HEK293 (cell line): ENCODE data around the gene RNF144A.

ENCODE experiments used
- MYNN ChIP-seq: fragments of 450-650 bp; formaldehyde crosslinking; IDR thresholded peaks from 2 replicates; pipeline ENCODE4 v1.5.1; 2016; ENCODE audit warnings: missing biosample characterization, missing genetic modification characterization, borderline replicate concordance
- RBAK ChIP-seq: fragments of 450-650 bp; formaldehyde crosslinking; IDR thresholded peaks from 2 replicates; pipeline ENCODE4 v1.5.1; 2016; ENCODE audit warnings: missing biosample characterization, missing genetic modification characterization
- REPIN1 ChIP-seq: fragments of 450-650 bp; formaldehyde crosslinking; IDR thresholded peaks from 2 replicates; pipeline ENCODE4 v1.5.1; 2017; ENCODE audit warnings: missing biosample characterization, missing genetic modification characterization, low read depth
- SP2 ChIP-seq: fragments of 450-650 bp; formaldehyde crosslinking; IDR thresholded peaks from 2 replicates; pipeline ENCODE4 v1.5.1; 2016; ENCODE audit warnings: missing biosample characterization, missing genetic modification characterization
- YY2 ChIP-seq: fragments of 450-650 bp; formaldehyde crosslinking; IDR thresholded peaks from 2 replicates; pipeline ENCODE4 v1.5.1; 2016; ENCODE audit warnings: missing biosample characterization, missing genetic modification characterization
- ZNF302 ChIP-seq: fragments of 450-650 bp; formaldehyde crosslinking; IDR thresholded peaks from 2 replicates; pipeline ENCODE4 v1.5.1; 2016; ENCODE audit warnings: missing biosample characterization, missing genetic modification characterization, low read depth
- ZNF510 ChIP-seq: fragments of 450-650 bp; formaldehyde crosslinking; IDR thresholded peaks from 2 replicates; pipeline ENCODE4 v1.5.1; 2018; ENCODE audit warnings: mild to moderate bottlenecking, missing genetic modification characterization, missing biosample characterization; ENCODE audit not compliant: insufficient replicate concordance
- ZNF530 ChIP-seq: fragments of 450-650 bp; formaldehyde crosslinking; IDR thresholded peaks from 2 replicates; pipeline ENCODE4 v1.5.1; 2016; ENCODE audit warnings: low read depth, missing biosample characterization, missing genetic modification characterization
- ZNF785 ChIP-seq: fragments of 450-650 bp; formaldehyde crosslinking; IDR thresholded peaks from 2 replicates; pipeline ENCODE4 v1.5.1; 2016; ENCODE audit warnings: missing biosample characterization, missing genetic modification characterization
- TF ChIP-seq, protein P1 (sequence below): fragments of 450-650 bp; formaldehyde crosslinking; IDR thresholded peaks from 2 replicates; pipeline ENCODE4 v1.5.1; 2016; ENCODE audit warnings: missing biosample characterization, missing genetic modification characterization
- TF ChIP-seq, protein P2 (sequence below): fragments of 450-650 bp; formaldehyde crosslinking; IDR thresholded peaks from 2 replicates; pipeline ENCODE4 v1.5.1; 2016; ENCODE audit warnings: missing biosample characterization, missing genetic modification characterization
- TF ChIP-seq, protein P3 (sequence below): fragments of 450-650 bp; formaldehyde crosslinking; IDR thresholded peaks from 2 replicates; pipeline ENCODE4 v1.5.1; 2016; ENCODE audit warnings: missing biosample characterization, missing genetic modification characterization
- TF ChIP-seq, protein P4 (sequence below): fragments of 450-650 bp; formaldehyde crosslinking; IDR thresholded peaks from 2 replicates; pipeline ENCODE4 v1.5.1; 2016; ENCODE audit warnings: missing biosample characterization, missing genetic modification characterization

DNA sequence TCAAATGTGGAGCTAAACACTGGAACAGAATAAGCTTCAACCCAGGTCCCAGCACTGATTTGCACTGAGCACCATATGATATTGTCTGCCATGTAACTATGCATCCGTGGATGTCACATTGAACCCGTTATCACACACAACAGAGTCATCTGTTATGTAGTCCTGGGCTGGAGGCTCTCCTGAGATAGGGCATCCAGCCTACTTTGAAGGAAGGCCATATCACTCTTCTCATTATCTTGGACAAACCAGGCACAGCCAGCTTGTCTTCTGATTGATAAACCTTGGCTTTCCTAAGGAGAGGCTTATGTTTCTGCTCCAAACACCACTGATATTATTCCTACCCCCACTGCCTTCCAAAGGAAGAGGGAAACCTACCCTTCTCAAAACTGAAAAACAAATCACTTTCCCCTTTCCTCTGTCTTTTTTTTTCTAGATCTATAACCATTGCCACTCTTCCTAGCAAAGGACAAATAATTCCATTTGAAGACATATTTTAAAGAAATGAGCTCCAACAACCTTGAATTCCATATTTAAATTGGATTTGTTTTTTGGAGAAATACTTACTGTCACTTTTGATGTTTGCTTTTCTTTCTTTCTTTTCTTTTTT is 23.2 kb upstream of the RNF144A start:
- TF ChIP-seq, protein P1, sequence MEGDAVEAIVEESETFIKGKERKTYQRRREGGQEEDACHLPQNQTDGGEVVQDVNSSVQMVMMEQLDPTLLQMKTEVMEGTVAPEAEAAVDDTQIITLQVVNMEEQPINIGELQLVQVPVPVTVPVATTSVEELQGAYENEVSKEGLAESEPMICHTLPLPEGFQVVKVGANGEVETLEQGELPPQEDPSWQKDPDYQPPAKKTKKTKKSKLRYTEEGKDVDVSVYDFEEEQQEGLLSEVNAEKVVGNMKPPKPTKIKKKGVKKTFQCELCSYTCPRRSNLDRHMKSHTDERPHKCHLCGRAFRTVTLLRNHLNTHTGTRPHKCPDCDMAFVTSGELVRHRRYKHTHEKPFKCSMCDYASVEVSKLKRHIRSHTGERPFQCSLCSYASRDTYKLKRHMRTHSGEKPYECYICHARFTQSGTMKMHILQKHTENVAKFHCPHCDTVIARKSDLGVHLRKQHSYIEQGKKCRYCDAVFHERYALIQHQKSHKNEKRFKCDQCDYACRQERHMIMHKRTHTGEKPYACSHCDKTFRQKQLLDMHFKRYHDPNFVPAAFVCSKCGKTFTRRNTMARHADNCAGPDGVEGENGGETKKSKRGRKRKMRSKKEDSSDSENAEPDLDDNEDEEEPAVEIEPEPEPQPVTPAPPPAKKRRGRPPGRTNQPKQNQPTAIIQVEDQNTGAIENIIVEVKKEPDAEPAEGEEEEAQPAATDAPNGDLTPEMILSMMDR (tag by site-specific recombination): no peak
- TF ChIP-seq ZNF510 (tag by site-specific recombination) (no peak), ZNF785 (tag by site-specific recombination) (no peak), MYNN (no peak), REPIN1 (tag by site-specific recombination) (no peak), ZNF530 (tag by site-specific recombination) (no peak), YY2 (tag by site-specific recombination) (no peak), SP2 (no peak), ZNF302 (no peak), RBAK (no peak)
- TF ChIP-seq, protein P2, sequence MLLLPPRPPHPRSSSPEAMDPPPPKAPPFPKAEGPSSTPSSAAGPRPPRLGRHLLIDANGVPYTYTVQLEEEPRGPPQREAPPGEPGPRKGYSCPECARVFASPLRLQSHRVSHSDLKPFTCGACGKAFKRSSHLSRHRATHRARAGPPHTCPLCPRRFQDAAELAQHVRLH (tag by site-specific recombination): no peak
- TF ChIP-seq, protein P3, sequence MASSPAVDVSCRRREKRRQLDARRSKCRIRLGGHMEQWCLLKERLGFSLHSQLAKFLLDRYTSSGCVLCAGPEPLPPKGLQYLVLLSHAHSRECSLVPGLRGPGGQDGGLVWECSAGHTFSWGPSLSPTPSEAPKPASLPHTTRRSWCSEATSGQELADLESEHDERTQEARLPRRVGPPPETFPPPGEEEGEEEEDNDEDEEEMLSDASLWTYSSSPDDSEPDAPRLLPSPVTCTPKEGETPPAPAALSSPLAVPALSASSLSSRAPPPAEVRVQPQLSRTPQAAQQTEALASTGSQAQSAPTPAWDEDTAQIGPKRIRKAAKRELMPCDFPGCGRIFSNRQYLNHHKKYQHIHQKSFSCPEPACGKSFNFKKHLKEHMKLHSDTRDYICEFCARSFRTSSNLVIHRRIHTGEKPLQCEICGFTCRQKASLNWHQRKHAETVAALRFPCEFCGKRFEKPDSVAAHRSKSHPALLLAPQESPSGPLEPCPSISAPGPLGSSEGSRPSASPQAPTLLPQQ (tag by site-specific recombination): no peak
- TF ChIP-seq, protein P4, sequence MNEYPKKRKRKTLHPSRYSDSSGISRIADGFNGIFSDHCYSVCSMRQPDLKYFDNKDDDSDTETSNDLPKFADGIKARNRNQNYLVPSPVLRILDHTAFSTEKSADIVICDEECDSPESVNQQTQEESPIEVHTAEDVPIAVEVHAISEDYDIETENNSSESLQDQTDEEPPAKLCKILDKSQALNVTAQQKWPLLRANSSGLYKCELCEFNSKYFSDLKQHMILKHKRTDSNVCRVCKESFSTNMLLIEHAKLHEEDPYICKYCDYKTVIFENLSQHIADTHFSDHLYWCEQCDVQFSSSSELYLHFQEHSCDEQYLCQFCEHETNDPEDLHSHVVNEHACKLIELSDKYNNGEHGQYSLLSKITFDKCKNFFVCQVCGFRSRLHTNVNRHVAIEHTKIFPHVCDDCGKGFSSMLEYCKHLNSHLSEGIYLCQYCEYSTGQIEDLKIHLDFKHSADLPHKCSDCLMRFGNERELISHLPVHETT (tag by site-specific recombination): no peak
